PC-3 (cell line): ENCODE data around the gene SYNPO2L. TPM values are rescaled to one million over a fixed set of nuclear protein-coding genes. Genes with fewer than 3 reads are reported as not detected.
"Not testable (repeated sequence)": the region's sequence is repeated elsewhere in the genome, so short reads cannot be mapped to it uniquely, and the experiment has no call there.

Source experiments
- ATAC-seq: fragments of 200-7000 bp; cut with Tn5 transposase; 2 replicates; pipeline ENCODE4 v1.9.1; 2020; ENCODE audit warnings: mild to moderate bottlenecking, moderate library complexity
- BruUV-seq: library from RNA; stranded (reverse); fragments of 400-500 nt; replicated peaks from 2 replicates; lab custom pipeline; 2021; lab: Mats Ljungman, UMichigan
- CTCF ChIA-PET: fragments of 300-600 bp; sonication (Branson Sonifier 250); formaldehyde crosslinking; loops from one replicate; lab custom pipeline; 2022; ENCODE audit warnings: antibody characterized with exemption; lab: Charles Lee
- POLR2A ChIA-PET: fragments of 300-600 bp; sonication (Branson Sonifier 250); formaldehyde crosslinking; loops from one replicate; lab custom pipeline; 2022; ENCODE audit warnings: antibody characterized with exemption; ENCODE audit not compliant: unreplicated experiment; lab: Charles Lee
- DNase-seq: peaks from one replicate; pipeline ENCODE4 v3.0.0-alpha.2; 2015
- H2AFZ ChIP-seq: fragments of 300-600 bp; sonication (generic); 2 replicates; pipeline ENCODE4 v1.6.0; 2016; ENCODE audit warnings: antibody characterized with exemption, low read length
- H3F3A ChIP-seq: fragments of 300-600 bp; sonication (generic); one replicate; pipeline ENCODE4 v1.6.0; 2017; ENCODE audit warnings: antibody characterized with exemption, low read length, control low read depth, mild to moderate bottlenecking; ENCODE audit not compliant: unreplicated experiment
- H3K27ac ChIP-seq: fragments of 300-600 bp; sonication (generic); 2 replicates; pipeline ENCODE4 v1.5.1; 2016; ENCODE audit warnings: mild to moderate bottlenecking, low read length
- H3K27me3 ChIP-seq: fragments of 300-600 bp; sonication (generic); 2 replicates; pipeline ENCODE4 v1.6.1; 2016; ENCODE audit warnings: low read length, mixed read lengths
- H3K36me3 ChIP-seq: fragments of 300-600 bp; sonication (generic); 2 replicates; pipeline ENCODE4 v1.6.1; 2016; ENCODE audit warnings: low read depth, mixed run types, low read length, mixed read lengths
- H3K4me1 ChIP-seq: fragments of 300-600 bp; sonication (generic); 2 replicates; pipeline ENCODE4 v1.5.1; 2016; ENCODE audit warnings: low read length; ENCODE audit not compliant: insufficient read depth
- H3K4me2 ChIP-seq: fragments of 300-600 bp; sonication (generic); 2 replicates; pipeline ENCODE4 v1.6.0; 2016; ENCODE audit warnings: low read length
- H3K4me3 ChIP-seq: fragments of 300-600 bp; sonication (generic); 2 replicates; pipeline ENCODE4 v1.5.1; 2016; ENCODE audit warnings: mild to moderate bottlenecking, low read length, mixed read lengths
- H3K79me2 ChIP-seq: fragments of 300-600 bp; sonication (generic); 2 replicates; pipeline ENCODE4 v1.6.1; 2017; ENCODE audit warnings: low read length, mixed read lengths
- H3K9ac ChIP-seq: fragments of 300-600 bp; sonication (generic); 2 replicates; pipeline ENCODE4 v1.6.0; 2016; ENCODE audit warnings: mild to moderate bottlenecking, low read length
- H3K9me2 ChIP-seq: fragments of 300-600 bp; sonication (generic); replicated peaks from 2 replicates; pipeline ENCODE4 v1.6.1; 2016; ENCODE audit warnings: mixed run types, low read length, mixed read lengths
- H3K9me3 ChIP-seq: fragments of 300-600 bp; sonication (generic); 2 replicates; pipeline ENCODE4 v1.6.1; 2016; ENCODE audit warnings: low read length, mixed read lengths
- H4K20me1 ChIP-seq: fragments of 300-600 bp; sonication (generic); 2 replicates; pipeline ENCODE4 v1.6.1; 2016; ENCODE audit warnings: low read length, mixed read lengths
- CTCF ChIP-seq: fragments of 300-600 bp; sonication (generic); conservative IDR thresholded peaks from 2 replicates; pipeline ENCODE4 v1.5.1; 2017; ENCODE audit warnings: antibody characterized with exemption, low read depth, mild to moderate bottlenecking, low read length
- EZH2 ChIP-seq: fragments of 300-600 bp; sonication (generic); IDR thresholded peaks from one replicate; pipeline ENCODE4 v1.6.1; 2017; ENCODE audit warnings: antibody characterized with exemption, mild to moderate bottlenecking, low read length; ENCODE audit not compliant: unreplicated experiment
- EZH2phosphoT487 ChIP-seq: fragments of 300-600 bp; sonication (generic); IDR thresholded peaks from 2 replicates; pipeline ENCODE4 v1.6.1; 2018; ENCODE audit warnings: mild to moderate bottlenecking, antibody characterized with exemption, low read length, borderline replicate concordance
- intact Hi-C: fragments of 100-400 bp; cut with micrococcal nuclease; formaldehyde crosslinking; loops from 2 replicates; pipeline ENCODE4 v1.9.0; 2023
- total RNA-seq: library from RNA; depleted of rRNA; stranded (reverse); fragments of >200 nt; gene quantifications from 2 replicates; pipeline ENCODE4 v1.2.3, GENCODE V29; 2014

SYNPO2L gene
- total RNA-seq, 1 experiment from 2014 or later = not detected

DNA sequence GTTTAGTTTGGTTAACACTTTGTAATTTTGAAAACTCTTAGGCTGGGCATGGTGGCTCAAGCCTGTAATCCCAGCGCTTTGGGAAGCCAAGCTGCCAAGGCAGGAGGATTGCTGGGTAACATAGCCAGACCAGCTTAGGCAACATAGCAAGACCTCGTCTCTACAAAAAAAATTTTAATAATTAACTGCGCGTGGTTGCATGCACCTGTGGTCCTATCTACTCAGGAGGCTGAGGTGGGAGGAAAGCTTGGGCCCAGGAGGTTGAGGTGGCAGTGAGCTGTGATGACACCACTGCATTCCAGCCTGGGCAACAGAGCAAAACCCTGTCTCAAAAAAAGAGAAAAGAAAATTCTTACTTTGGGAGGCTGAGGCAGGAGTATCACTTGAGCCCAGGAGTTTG is 32.8 kb downstream of the SYNPO2L start:
- Histone ChIP-seq H3K27ac (no peak overlapping the region), H3K79me2 (peaks cover 52% of the 10 kb centered on the region), H3K27me3 (no peaks in the 10 kb centered on the region), H3K4me2 (no peak overlapping the region), H3K9me3 (no peaks in the 10 kb centered on the region), H3K4me3 (no peak overlapping the region), H4K20me1 (no peaks in the 10 kb centered on the region), H3F3A (no peaks in the 10 kb centered on the region), H3K9me2 (no peaks in the 10 kb centered on the region), H3K9ac (no peak overlapping the region), H2AFZ (no peak overlapping the region), H3K36me3 (no peaks in the 10 kb centered on the region), H3K4me1 (peaks cover 14% of the 10 kb centered on the region)
- ChIA-PET POLR2A (no interaction called here), CTCF (no interaction called here)
- DNase-seq (no peak), ATAC-seq (no peak)
- intact Hi-C loops = no loop called here
- no TSS peak for BruUV-seq
- TF ChIP-seq CTCF = no peak
- no peak for TF ChIP-seq EZH2
- TF ChIP-seq EZH2phosphoT487 = no peak

DNA sequence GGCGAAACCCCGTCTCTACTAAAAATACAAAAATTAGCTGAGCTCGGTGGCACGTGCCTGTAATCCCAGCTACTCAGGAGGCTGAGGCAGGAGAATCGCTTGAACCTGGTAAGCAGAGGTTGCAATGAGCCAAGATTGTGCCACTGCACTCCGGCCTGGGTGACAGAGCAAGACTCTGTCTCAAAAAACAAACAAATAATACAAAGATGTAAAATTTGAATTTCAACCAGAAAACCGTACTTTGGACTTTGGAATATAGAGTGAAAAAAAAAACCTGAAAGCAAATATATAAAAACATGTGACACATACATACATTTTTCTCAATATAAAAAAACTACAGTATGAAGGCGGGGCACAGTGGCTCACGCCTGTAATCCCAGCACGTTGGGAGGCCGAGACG is 34.9 kb downstream of the SYNPO2L start:
- H3K27me3 ChIP-seq, H3K9me3 ChIP-seq, H3K9me2 ChIP-seq, BruUV-seq, DNase-seq, H3F3A ChIP-seq, H3K27ac ChIP-seq, H3K4me2 ChIP-seq, H3K4me3 ChIP-seq, H3K36me3 ChIP-seq, H2AFZ ChIP-seq, H3K9ac ChIP-seq, POLR2A ChIA-PET, H3K4me1 ChIP-seq, ATAC-seq, H4K20me1 ChIP-seq: not testable (repeated sequence)
- intact Hi-C loops = loop anchor here (1.0 kb wide), 1 partner anchor 45 kb away; no protein-coding TSS in a partner anchor
- CTCF ChIA-PET = interaction anchor here (0.7 kb wide), 1 partner anchor 27 kb away, joined by 7 read pairs; no protein-coding TSS in a partner anchor
- H3K79me2 ChIP-seq = peaks cover 34% of the 10 kb centered on the region

DNA sequence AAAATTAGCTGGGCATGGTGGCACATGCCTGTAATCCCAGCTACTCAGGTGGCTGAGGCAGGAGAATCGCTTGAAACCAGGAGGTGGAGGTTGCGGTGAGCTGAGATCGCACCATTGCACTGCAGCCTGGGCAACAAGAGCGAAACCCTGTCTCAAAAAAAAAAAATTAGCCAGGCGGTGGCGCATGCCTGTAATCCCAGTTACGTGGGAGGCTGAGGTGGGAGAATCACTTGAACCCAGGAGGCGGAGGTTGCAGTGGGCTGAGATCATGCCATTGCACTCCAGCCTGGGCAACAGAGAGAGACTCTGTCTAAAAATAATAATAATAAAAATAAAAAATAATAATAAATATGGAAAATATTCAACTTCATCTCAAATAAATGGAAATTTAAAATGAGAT is 38.7 kb downstream of the SYNPO2L start:
- H3F3A ChIP-seq, POLR2A ChIA-PET, intact Hi-C loops, H3K27me3 ChIP-seq, ATAC-seq, H3K36me3 ChIP-seq, H3K79me2 ChIP-seq, H3K4me1 ChIP-seq, DNase-seq, H3K9ac ChIP-seq, H3K9me3 ChIP-seq, BruUV-seq, H3K27ac ChIP-seq, H3K9me2 ChIP-seq, H3K4me3 ChIP-seq, H4K20me1 ChIP-seq, H3K4me2 ChIP-seq, H2AFZ ChIP-seq, CTCF ChIA-PET: not testable (repeated sequence)

- Histone ChIP-seq H3K79me2 (no peaks in the 10 kb centered on the region; the same call in 1 of the 2 replicates), H4K20me1 (no peaks in the 10 kb centered on the region), H3K27me3 (no peaks in the 10 kb centered on the region), H3K9ac (no peak overlapping the region), H3K27ac (no peak overlapping the region), H3K9me3 (no peaks in the 10 kb centered on the region), H3K4me1 (no peaks in the 10 kb centered on the region), H3K36me3 (no peaks in the 10 kb centered on the region), H3K4me2 (no peak overlapping the region), H3K4me3 (no peak overlapping the region), H3F3A (no peaks in the 10 kb centered on the region), H3K9me2 (no peaks in the 10 kb centered on the region), H2AFZ (no peak overlapping the region)
- ChIA-PET POLR2A (no interaction called here), CTCF (no interaction called here)
- no TSS peak for BruUV-seq
- no peak for ATAC-seq
- DNase-seq = no peak
- intact Hi-C loops = no loop called here
- TF ChIP-seq EZH2 (no peak), CTCF (no peak), EZH2phosphoT487 (no peak)
Measured at GRCh38 chr10:73614720-73615119, 41.1 kb downstream of the SYNPO2L start.
